Measurements from ENCODE around the gene CTNNA1.
"Not testable (repeated sequence)": the region's sequence is repeated elsewhere in the genome, so short reads cannot be mapped to it uniquely, and the experiment has no call there.

CTNNA1 gene

DNA sequence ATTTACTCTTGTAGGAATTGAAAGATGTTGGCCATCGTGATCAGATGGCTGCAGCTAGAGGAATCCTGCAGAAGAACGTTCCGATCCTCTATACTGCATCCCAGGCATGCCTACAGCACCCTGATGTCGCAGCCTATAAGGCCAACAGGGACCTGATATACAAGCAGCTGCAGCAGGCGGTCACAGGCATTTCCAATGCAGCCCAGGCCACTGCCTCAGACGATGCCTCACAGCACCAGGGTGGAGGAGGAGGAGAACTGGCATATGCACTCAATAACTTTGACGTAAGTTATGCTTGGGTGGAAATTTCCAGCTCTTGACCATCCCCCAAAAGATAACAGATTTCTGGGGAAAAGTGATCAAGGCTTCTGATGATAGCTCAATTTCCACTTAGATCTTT lies 71.3 kb downstream of the CTNNA1 start:
- FAIRE-seq: no peak

DNA sequence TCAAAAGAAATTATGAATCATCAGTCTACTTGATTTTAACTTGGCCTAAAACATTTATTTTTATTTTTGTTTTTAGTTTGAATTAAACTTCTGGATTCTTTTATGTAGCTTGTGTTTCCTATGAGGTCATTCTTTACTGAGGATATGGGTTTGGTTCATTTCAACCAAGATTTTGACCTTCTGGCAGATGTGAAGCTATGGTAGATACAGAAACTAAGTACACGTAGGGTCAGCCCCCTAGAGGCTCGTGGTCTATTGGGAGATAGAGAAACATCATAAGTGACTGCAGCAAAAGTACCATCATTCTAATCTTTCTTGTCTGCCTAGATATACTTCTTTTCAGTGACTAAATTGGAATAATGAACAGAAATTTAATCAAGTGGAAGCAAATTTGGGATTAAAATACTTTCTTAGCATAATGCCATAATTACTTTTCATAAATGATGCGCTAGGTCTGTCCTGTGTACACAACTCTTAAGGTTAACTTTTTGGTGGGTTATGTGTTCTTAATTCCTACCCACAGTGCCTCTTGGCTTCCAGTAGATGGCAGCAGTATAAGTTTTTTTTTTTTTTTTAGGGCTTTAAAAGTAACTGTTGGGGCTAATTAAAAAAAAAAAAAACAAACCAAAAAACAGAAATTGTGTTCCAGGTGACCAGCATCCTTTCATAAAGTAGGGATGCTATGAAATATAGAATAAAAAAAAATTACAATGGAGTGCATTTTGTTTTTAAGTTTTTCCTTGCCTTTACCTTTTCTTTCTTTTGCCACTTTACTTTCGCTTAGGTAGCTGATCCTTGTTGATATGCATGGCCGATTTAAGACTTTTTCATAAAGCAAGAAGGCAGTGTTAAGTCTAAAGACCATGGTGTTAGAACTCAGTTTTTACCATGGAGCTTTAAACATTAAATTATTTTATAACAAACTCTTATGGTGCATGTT lies 72.0 kb downstream of the CTNNA1 start:
- peak; percentile 61 for FAIRE-seq

DNA sequence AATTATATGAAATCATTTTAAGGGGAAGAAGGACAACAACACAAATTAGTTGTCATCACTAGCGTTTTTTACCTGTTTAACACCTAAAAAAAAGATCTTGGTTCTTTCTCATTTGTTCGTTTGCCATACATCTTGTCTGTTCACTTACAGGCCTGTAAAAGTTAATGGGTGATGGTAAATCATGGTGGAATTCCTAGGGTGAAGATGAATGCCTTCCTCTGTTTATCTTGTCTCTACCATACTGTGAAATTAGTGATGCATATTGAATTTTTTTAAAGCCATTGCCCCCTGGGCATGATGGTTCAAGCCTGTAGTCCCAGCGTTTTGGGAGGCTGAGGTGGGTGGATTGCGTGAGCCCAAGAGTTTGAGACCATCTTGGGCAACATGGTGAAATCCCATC lies 75.3 kb downstream of the CTNNA1 start:
- no peak for FAIRE-seq

DNA sequence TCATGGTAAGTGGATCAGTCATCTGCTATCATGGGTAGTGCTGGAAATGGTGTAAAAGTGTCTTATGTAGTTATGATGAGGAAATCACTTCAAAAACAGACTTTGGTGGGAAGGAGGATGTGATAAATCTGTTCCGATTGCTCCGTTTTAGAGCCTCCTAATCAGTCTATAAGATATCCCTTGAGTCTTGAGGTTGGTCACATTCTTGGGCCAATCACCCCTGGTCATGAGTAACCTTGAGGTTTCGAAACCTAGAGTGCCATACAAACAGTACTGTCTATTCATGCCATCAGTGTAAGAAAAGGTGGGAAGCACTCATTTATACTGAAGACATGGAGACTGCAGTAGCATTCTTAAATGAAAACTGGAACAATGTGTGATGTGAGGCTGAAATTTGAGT lies 76.1 kb downstream of the CTNNA1 start:
- no peak for FAIRE-seq

DNA sequence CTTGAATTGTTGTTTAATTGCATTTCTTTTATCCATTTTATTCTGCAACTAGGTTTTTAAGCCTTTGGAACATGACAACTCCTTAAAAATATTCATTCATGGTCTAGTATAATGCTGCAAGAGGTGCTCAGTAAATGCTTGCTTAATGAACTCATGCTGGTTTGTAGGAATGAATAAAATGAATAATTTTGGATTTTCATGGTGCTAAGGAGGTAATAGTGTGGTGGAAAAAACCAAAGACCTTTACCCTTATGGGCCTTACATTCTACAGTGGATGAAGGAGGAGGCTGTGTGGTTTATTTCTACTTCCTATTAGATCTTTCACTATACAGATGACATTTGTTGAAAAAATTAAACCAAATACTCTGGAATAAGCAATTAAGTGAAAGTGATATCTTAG lies 78.5 kb downstream of the CTNNA1 start:
- no peak for FAIRE-seq

DNA sequence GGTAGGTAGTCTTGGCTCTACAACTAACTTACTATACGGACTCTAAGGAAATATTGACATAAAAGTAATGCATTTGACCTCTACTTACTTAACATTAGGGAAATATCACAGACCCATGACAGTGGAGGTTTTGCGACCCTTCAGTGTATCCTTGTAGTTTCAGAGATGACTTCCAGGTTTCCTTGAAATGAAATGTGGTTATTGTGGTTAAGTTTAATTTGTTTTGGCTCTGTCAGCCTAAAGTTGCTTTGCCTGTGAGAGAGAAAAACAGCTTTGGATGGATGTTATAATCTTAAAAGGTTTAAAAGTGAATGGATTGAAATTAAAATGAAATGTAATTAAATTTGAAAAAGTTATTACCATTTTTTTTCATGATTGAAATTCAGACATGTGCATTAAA lies 79.0 kb downstream of the CTNNA1 start:
- FAIRE-seq: no peak

DNA sequence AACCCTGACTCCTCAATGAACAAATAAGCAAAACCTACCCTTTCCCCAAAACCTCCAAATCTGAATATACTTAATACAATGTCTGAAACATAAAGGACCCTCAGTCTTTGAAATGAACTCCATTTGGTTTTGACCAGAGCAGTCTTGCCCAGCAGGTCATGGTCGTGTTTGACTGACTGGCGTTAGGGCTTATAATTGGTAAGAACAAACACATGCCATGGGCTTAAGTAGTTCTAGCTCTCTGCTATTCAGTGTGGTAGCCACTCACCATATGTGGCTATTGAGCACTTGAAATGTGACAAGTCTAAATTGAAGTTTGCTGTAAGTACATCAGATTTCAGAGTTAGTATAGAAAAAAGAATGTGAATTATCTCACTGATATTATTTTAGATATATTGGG lies 79.9 kb downstream of the CTNNA1 start:
- FAIRE-seq: peak; percentile 51

DNA sequence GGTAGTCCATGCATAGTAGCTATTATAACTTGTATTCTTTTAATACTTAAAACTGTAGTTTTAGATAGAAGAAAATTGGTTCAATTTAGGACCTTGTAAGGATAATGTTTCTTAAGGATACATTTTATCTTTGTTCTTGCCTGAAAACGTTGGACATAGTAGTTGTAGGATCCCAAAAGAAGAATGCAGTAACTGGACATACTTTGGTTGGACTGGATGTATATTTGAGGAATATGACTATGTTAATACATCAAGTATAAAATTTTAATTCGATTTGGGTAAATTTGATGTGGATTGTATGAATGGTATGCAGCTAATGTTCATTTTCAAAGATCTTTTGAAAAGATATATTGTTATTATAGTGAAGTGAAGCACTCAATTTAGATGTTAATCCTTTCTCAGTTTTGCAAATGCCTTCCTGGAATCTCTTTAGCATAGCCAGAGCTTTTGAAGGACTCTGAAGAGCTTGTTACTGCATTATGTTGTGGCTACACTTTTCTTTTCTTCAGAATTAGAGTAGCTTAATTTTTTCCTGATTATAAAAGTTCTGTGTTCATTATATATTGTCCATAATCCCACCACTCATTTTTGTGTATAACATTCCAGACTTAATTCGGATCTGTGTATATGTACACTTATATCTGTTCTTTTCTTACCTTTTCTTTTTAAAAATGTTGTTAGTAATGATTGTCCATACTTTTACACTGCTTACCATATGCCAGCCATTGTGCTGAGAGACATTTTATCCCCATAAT lies 80.7 kb downstream of the CTNNA1 start:
- no peak for FAIRE-seq

DNA sequence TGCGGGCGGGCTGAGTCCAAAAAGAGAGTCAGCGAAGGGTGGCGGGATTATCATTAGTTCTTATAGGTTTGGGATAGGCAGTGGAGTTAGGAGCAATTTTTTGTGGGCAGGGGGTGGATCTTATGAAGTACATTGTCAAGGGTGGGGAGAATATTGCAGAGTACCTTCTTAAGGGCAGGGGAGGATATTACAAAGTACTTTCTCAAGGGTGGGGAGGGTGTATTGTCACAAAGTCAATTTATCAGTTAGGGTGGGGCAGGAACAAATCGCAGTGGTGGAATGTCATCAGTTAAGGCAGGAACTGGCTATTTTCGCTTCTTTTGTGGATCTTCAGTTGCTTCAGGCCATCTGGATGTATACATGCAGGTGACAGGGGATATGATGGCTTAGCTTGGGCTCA lies 81.6 kb downstream of the CTNNA1 start:
- FAIRE-seq: not testable (repeated sequence)

DNA sequence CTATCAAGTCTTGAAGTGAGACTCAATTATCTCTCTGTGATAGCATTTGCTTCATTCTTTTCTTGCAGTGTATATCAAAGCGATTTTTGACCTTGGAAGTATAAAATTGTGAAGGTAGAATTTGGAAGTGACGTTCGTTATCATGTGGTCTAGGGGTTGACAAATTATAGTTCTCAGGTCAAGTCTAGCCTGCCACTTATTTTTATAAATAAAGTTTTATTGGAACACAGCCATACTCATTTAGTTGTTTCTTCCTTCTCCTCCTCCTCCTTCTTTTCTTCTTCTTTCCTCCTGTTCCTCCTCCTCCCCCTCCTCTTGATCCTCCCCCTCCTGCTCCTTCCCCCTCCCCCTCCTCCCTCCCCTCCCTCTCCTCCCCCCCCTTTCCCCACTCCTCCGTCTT lies 83.9 kb downstream of the CTNNA1 start:
- no peak for FAIRE-seq

DNA sequence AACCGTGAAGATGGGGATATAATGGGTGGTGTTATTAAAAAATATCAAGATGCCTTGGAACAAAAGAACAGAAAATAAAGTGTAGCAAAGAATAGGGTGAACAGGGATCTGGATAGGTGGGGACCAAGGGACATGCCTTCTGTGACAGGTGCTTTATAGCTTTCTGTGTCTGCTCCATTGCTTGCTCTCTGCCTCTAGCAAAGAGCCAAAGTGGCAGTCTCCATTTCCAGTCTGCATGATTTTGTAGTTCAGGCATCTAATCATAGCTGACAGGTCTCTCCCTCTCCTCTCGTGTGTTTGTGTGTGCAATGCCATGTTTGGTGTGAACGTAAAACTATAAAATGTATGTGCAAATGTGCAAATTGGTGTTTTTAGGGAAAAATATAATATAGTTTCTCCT lies 86.9 kb downstream of the CTNNA1 start:
- no peak for FAIRE-seq

DNA sequence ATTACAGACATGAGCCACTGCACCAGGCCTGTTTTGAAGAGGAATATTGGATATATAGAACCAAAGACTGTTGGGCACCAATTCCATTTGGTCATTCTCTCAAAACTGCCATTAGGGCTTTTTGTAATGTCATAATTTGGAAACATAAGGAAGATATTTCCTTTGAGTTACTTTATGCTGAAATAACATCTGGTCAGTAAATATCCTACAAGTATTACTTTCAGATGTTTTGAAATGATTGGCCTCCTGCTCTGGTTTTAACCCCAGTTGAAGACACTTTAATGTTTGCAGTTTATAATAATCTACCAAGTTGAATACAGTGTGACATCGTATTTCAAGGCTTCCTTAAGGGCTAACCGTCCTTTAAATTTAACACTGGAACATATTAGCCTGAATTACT lies 88.3 kb downstream of the CTNNA1 start:
- no peak for FAIRE-seq

DNA sequence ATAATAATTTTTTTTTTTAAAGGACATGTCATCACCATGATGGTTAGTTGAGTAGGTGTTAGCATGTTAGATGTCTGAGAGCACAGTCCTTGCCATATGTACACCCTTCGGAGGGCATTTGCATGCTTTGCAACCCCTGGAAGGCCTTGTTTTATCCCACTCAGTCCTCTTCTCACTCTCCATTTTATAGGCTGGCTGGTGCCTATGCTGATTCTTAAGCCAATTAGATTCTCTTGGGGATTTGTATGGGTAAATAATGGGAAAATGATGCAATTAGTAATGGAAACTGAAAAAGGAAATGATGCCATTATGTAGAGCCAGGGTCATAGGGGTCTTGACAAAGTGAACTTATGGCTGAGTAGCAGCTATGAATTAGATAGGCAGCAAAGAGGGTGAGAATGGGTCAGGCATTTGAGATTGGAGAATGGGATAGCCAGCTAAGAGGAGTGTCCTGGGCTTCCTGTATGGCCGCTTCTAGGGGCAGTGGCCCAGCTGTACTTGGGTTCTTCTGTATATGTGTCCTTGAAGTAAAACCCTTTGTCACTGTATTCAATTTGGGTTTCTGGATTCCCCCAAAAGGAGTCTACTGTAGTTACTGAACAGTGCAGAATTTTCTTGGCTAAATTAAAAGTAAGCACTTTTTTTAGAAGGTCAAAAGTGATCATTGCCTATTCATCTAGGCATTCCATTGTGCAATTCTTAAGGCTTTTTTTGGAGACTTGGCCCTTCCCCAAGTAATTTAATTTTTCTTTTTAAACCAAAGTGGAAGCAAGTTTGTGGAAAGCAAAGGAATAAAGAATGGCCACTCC lies 90.3 kb downstream of the CTNNA1 start:
- FAIRE-seq: no peak

DNA sequence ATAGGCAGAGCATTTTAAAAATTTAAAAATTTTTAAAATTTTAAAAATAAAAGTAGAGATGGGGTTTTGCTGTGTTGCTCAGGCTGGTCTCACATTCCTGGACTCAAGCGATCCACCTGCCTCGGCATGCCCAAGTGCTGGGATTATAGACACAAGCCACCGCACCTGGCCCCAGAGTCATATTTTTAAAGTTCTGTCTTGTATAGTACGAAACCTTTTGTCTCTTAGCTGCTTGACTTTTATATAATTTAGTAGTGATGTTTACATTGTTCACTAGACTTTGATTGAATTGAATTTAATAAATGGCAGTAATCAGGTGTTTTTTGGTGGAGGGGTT lies 90.9 kb downstream of the CTNNA1 start:
- no peak for FAIRE-seq

DNA sequence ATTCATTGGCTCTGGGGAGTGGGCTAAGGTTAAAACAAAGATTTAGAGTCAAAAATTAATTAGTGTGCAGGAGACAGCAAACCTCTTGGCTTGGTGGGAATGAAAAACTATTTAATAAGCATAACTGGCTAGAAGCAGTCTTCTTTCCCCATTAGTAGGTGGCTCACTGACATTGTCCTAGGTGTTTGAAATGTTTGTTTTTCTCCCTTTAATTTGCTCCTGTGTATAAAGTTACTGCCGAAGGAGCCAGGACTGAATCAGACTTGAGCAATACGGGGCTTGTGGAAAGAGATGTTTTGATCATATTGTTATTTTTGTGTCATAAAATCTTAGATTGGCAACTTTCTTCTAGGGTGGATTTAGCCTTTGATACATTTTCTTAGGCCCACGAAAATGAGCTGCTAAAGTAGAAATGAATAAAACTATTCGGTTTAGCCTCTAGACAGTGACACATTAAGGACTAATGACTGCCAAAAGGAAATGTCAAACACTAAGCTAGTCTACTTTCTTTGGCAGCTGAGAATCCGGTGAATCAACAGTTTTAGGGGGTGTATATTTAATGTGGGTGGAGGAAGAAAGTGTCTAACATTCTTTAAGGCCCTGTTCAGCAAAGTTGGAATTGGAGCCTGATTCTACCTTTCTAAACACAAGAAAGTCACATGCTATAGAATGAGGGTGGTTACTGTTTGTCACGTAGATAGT lies 91.7 kb downstream of the CTNNA1 start:
- FAIRE-seq: peak; percentile 80

DNA sequence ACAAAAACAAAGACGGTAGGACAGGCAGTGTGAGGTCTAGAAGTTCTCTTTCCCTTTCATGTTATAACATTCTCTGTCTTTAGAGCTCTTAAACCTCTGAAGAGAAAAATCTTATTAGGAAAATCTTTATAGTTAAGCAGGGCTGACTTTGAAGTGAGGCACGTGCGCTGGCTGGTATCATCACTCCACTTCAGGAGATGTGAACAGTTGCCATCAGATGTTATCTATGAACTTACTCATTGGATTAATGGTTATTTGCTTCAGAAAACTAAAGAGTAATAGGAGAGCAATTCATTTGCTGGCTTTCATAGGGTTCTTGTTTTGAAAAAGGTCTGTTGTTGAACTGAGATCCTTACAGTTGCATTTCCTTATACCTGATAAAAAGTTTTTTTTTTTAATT lies 96.2 kb downstream of the CTNNA1 start:
- FAIRE-seq: no peak

DNA sequence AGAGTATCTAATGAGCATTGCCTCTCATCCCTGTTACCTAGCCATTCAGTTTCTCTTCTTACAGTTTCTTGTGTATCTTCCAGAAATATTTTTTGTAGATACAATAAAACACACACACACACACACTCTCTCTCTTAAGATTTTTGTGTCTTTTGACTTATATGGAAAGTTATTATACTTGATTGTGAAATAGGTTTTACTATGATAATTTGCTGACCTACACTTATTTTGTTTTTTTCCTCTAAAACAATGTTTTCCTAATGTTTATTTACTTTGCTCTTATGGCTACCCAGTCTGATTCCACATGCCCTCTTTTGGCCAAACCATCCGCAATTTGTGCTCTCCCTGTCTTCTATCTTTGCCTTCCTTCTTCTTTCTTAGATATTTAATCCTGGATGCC lies 96.7 kb downstream of the CTNNA1 start:
- no peak for FAIRE-seq

DNA sequence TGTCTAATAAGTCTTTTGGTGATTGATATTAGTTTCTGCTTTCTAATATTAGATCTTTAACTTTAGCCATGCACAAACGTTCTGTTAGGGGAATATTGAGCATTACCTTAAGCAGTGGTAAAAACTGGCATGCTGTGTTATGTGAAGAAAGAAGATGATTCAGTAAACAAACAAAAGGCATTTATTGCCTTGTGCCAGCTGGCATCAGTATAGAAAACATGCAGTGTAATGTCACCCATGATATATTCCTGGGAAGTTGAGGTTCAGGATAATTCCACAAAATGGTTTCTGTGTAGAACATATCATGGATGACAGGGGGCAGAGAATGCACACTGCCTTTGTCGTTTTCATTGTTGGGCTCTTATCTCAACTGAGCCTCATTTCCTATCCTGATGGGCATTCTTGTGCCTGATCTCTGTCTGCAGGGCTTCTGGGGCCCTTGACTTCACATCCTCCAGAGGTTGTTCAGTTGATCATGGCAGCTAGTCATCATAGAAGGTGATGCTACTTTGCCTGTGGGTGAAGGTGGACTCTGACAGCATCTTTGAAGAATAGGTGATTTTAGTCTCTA lies 97.7 kb downstream of the CTNNA1 start:
- no peak for FAIRE-seq

DNA sequence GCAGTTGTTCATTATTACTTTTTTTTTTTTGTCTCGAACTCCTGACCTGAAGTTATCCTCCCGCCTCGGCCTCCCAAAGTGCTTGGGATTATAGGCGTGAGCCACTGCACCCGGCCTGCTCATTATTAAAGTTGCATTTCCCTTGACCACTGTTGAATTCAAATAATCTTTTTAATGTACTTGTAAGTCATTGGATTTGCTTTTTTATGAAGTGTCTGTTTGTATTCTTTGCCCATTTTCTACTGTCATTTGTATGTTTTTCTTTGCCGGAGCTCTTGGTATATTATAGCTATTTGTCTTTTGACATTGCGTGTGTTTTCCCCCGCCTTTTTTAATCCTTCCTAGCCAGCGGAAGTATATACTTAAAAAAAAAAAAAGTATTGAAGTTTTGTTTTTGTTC lies 99.9 kb downstream of the CTNNA1 start:
- no peak for FAIRE-seq

DNA sequence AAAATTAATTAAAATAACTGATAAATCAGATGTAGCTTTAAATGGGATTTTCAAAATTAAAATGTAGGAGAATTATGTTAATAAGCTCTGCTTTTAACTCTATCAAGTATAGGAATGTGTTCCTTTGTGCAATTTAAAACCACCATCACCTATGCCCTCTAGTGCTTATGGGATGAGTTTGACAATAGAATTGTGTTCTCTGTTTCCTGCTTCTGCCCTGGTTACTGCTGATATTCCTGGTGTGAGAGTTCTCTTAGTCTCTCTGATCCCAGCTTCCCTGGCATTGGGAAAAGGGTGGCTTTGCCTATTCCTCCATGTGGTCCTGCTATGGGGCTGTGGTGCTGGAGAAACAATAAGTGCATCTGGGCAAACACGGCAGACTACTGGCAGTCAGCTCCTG lies 113.8 kb downstream of the CTNNA1 start:
- no peak for FAIRE-seq

DNA sequence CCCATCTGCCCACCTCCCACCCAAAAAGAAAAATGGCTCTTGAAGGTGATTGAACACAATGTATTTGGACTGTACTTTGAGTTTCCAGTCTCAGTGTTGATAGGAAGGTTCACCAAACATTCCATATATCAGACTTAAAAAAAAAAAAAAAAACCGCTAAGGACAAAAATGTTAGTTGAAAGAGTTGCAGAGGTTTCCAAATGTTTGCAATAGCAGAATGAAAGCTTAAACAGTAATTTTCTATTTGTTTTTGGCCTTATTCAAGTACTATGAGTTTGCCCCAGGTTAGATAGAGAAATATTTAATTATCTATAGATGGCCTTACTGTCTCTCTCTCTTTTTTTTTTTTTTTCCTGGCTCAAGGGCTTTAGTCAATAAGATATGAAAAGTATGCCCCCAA lies 115.8 kb downstream of the CTNNA1 start:
- FAIRE-seq: no peak

DNA sequence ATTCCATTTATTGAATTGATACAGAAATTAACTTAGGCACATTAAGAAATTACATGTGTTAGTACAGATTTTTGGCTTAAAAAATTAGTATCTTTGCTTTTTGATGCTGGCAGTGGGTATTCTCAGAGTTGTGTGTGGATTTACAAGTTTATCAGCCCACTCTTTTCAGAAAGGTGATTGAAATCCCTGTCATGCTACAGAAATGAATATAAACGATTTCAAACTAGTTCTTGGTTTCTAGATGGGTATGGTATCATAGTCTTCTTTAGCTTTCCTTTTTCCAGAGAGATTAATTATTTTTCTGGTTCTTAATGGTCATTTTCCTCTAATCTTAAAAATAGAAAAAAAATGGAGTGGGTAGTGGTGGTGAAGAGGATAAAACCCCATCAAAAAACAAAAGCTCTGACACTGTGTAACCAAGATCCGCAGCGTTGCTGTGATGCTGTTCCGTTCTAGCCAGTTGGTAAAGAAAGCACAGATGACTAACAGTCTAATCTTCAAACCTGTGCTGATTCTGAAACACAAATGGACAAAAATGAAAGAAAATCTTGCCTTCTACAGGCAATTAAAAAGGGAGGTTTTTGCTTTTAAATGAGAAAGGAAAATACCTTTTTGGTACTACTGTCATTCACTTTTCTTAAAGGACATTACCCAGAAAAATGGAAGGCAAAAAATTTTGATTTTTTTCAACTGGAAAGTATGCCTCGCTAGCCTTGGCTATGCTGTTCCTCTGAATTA lies 116.7 kb downstream of the CTNNA1 start:
- FAIRE-seq: peak; percentile 82
